ENCODE results near the gene PXDC1.
"Not testable (repeated sequence)": the region's sequence is repeated elsewhere in the genome, so short reads cannot be mapped to it uniquely, and the experiment has no call there.

The PXDC1 gene

GRCh38 chr6:3762359-3762758 lies 10.8 kb upstream of the PXDC1 start:
- no peak for DNase-seq

- no peak for DNase-seq
Measured at GRCh38 chr6:3761989-3762270, 10.4 kb upstream of the PXDC1 start.

DNA sequence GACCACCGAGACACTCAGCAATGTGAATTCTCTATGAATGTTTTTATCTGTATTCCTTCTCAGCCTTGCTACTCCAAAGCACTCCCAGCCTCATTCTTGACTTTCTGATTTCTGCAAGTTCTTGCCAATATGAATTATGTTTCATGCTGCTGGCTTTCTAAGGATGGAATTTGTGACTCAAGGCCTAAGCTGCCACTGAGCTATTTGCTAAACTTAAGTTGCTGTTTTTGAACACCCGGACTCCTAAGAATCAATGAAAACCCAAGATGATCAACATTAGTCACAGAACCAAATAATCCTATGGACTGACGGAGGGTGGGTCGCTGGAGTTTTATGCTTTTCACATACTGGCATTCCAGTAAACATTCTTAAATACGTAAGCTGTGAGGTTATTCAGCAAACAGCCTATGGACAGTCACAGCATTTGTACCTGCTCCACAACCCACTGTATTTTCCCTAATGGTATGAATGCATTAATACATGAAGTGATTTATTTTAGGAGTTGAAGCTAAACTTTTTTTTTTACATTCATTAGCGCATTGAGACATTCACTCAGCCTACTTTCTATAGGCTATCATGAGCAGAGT lies 8.2 kb upstream of the PXDC1 start:
- DNase-seq, result no peak

DNA sequence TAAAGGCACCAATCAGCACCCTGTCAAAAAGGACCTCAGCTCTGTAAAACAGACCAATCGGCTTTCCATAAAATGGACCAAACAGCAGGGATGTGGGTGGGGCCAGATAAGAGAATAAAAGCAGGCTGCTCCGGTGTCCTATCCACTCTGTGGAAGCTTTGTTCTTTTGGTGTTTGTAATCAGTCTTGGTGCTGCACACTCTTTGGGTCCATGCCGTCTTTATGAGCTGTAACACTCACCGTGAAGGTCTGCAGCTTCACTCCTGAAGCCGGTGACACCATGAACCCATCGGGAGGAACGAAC lies 7.3 kb upstream of the PXDC1 start:
- DNase-seq, result no peak

DNA sequence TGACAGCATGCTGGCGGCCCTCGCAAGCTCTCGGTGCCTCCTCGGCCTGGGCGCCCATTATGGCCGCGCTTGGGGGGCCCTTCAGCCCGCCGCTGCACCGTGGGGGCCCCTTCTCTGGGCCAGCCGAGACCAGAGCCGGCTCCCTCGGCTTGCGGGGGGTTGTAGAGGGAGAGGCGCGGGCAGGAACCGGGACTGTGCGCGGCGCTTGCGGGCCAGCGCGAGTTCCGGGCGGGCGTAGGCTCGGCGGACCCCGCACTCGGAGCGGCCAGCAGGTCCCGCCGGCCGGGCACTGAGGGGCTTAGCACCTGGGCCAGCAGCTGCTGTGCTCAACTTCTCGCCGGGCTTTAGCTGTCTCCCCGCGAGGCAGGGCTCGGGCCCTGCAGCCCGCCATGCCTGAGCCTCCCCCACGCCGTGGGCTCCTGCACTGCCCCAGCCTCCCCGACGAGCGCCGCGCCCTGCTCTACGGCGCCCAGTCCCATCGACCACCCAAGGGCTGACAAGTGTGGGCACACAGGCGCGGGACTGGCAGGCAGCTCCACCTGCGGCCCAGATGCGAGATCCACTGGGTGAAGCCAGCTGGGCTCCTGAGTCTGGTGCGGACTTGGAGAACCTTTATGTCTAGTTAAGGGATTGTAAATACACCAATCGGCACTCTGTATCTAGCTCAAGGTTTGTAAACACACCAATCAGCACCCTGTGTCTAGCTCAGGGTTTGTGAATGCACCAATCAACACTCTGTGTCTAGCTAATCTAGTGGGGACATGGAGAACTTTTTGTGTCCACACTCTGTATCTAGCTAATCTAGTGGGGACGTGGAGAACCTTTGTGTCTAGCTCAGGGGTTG lies 6.7 kb upstream of the PXDC1 start:
- not testable (repeated sequence) for DNase-seq

GRCh38 chr6:3757241-3757641 lies 5.7 kb upstream of the PXDC1 start:
- no peak for DNase-seq

DNA sequence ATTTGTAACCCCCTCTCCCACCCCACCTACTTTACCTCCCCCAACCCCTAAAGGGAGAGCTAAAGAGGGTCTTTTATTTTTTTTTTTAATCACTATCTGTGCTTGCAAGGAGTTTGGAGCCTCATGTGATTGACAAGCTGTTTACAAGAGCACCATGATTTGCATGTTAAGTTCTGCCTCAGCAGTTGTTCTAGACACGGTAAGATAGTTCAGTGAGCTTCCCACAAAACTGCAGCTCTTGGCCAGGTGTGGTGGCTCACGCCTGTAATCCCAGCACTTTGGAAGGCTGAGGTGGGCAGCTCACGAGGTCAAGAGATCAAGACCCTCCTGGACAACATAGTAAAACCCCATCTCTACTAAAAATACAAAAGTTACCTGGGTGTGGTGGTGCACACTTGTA lies 5.0 kb upstream of the PXDC1 start:
- DNase-seq, result no peak

DNA sequence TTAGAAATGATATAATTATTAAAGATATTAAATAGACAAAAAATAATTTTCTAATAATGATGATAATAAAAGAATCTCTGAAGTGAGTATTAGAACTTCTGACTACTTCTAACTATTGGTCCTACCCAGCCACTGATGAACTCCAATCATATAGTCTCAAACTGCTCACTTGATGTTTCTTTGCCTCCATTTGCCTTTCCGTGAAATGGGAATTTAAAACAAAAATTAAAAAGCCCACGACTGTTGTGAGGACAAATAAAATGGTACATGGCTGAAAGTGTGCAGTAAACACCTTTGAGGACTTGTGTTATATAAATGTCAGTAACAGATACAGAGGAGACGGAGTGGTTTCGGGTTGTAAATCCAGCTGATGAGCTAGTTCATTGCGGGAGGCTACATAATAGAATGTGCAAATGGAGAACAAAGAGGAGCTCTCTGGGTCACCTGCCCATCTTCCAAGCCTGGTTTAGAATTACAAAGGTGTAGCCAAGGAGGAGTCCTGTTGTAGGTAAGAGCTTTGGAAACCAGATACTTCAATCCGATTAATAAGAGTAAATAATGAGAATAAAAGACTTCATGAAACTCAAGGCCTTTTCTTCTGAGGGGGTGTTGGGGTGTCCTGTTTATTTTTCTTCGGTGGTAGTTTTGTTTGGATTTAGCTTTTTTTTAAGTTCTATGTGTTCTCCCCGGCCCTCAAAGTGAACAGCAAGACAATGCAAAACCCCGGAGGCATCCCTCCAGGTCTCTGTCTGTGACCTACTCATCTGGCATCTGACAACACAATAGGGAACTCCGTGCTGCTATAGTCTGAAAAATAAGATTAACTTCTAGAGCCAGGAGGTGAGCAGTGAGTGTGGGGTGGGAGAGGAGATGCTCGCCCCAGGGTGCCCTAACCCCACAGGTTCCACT lies 4.4 kb upstream of the PXDC1 start:
- DNase-seq, result no peak

- no peak for DNase-seq
Measured at GRCh38 chr6:3754776-3755175, 3.3 kb upstream of the PXDC1 start.

- DNase-seq, result not testable (repeated sequence)
Measured at GRCh38 chr6:3754032-3754725, 2.7 kb upstream of the PXDC1 start.

DNA sequence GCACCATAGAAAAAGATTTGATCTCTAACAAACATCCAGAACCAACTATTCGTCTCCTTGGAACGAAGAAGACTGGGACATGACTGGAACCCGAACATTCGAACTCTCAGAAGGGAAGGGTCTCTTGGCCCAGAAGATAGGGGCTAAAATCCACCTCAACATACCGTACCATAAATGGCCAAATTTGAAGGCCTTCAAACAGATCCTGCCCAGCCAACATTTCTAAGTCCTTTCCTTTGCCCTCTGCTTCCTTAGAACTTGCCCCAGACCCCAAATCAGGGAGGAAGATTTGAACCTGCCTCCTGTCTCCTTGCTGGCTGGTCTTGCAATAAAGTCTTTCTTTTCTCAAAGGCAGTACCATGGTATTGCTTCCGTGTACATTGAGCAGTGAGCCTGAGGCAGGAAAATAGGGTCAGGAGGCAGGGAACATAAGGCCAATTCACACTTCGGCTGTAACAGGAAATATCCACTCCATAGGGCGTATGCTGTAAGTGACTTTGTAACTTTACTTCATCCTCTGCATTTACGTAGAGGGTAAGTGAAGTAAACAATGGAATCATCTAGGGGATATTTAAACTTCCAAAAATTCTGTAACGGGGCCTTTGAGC lies 1.8 kb upstream of the PXDC1 start:
- no peak for DNase-seq

- DNase-seq, result no peak
Measured at GRCh38 chr6:3752531-3753227, 1.2 kb upstream of the PXDC1 start.

GRCh38 chr6:3751730-3752530 lies 417 bp upstream of the PXDC1 start:
- DNase-seq, result peak; percentile 63 to 67

DNA sequence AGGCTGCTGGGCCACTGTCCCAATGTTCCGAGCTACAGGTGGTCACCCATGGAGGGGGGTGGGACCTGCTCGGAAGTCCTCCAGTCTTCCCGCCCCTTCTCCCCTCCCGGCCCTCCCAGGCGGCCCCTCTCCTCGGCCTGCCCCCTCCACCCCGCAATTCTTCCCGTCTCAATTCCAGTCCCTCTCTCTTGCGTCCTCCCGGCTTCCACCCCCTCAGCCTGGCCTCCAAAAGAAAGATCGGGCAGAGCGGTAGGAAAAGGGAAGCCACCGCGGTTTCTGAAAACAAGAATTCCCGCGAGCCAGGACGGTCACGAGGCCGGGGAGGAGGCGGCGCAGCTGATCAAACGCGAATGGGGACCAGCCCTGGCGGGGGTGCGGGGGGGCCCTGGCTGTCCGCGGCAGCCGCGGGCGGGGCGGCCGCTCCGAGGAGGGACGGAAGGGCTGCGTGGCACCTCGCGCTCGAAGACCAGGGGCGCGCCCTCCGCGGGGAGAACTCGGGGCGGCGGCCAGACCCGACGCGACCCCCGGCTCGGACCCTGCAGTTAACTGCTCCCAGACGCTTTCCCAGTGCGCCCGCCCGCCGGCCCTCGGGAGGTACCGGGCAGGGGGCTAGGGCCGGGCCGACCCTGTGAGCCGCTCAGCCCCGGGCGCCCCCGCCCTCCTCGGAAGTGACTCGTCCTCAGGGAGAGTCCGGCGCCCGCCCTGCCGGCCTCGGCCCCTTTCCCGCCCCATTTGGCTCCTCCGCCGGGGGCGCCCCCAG lies 1.0 kb downstream of the PXDC1 start:
- peak; percentile 19 to 36 for DNase-seq

DNA sequence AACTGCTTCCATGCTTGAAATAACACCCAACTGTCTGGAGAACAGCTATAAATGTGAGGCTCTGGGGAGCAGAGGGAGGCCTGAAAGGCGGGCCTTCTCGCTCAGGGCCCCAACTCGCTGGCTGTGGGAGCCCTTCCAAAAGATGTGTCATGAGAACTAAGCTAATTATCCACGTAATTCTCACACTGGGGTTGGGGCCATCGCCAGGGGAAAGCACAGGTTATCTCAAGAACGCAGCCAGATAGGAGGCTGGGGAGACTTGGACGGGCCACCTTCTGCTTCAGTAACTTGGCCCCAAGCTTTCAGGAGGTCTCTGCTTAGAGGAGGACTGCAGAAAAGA lies 1.6 kb downstream of the PXDC1 start:
- no peak for DNase-seq

GRCh38 chr6:3749067-3749841 lies 2.3 kb downstream of the PXDC1 start:
- DNase-seq, result no peak

DNA sequence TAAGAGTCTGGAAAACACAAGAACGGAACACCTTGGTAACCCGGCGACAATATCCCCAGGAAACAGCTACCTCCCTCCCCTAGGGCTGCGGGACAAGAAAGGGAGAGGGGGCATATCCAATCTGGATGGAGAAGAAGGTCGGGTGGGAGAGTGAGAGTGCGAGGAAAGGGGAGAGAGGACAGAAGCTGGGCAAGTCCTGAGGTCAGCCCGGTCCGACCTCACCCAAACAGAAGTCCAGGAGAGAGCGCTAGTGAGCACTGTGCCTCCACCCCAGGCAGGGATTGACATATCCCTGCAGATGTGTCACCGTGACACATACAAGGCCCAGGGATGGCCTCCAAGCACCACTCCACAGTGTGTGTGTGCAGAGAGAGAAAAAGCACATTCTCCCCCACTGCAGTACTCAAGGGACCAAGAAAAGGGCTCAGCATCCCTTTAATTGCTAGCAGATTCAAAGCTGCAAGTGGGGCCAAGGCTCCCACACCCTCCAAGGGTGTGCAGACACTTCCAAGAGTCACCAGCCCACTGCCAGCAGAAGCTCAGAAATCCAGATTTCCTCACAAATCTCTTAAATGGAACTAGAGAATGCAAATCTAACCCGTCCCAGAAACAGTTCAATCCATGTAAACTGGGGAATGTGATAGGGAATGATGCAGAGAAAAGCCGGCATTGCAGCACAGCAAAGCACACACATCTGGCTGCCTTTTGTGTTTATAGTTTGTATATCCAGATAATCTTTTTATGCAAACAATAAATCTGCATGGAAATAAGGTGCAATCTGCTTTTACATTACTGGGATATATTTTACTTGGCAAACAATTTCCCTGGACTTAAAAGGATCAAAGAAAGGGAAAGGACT lies 3.1 kb downstream of the PXDC1 start:
- peak; percentile 27 to 30 for DNase-seq

GRCh38 chr6:3747100-3747737 lies 4.3 kb downstream of the PXDC1 start:
- DNase-seq, result no peak
